GM23338 (cell line): Measurements from ENCODE around the gene PEPD. TPM values are rescaled to one million over a fixed set of nuclear protein-coding genes. Genes with fewer than 3 reads are reported as not detected.

ENCODE experiments used
- ATAC-seq: fragments of 200-7000 bp; cut with Tn5 transposase; 3 replicates; pipeline ENCODE4 v1.9.1; 2020
- DNase-seq: peaks from one replicate; pipeline ENCODE4 v3.0.0-alpha.2; 2015; ENCODE audit warnings: low spot score
- H2AFZ ChIP-seq: fragments of 200-600 bp; sonication (generic); 2 replicates; pipeline ENCODE4 v1.8.0; 2016; ENCODE audit warnings: antibody characterized with exemption, mild to moderate bottlenecking, moderate library complexity
- H3F3A ChIP-seq: fragments of 200-600 bp; sonication (generic); replicated peaks from 2 replicates; pipeline ENCODE4 v1.8.0; 2017; ENCODE audit warnings: antibody characterized with exemption, mixed run types, low read depth
- H3K27ac ChIP-seq: fragments of 200-600 bp; sonication (generic); 2 replicates; pipeline ENCODE4 v1.6.1; 2016; ENCODE audit warnings: low read depth
- H3K27me3 ChIP-seq: fragments of 200-600 bp; sonication (generic); 2 replicates; pipeline ENCODE4 v1.8.0; 2016; ENCODE audit warnings: mild to moderate bottlenecking, mixed run types, moderate library complexity; ENCODE audit not compliant: insufficient read depth
- H3K36me3 ChIP-seq: fragments of 200-600 bp; sonication (generic); 2 replicates; pipeline ENCODE4 v1.8.0; 2016; ENCODE audit warnings: mild to moderate bottlenecking; ENCODE audit not compliant: insufficient read depth
- H3K4me1 ChIP-seq: fragments of 200-600 bp; sonication (generic); 2 replicates; pipeline ENCODE4 v1.8.0; 2016; ENCODE audit warnings: mild to moderate bottlenecking, moderate library complexity; ENCODE audit not compliant: insufficient read depth
- H3K4me2 ChIP-seq: fragments of 200-600 bp; sonication (generic); 2 replicates; pipeline ENCODE4 v1.7.1; 2017; ENCODE audit warnings: mixed run types
- H3K4me3 ChIP-seq: fragments of 200-600 bp; sonication (generic); 2 replicates; pipeline ENCODE4 v1.6.1; 2016; ENCODE audit warnings: mixed run types
- H3K79me2 ChIP-seq: fragments of 200-600 bp; sonication (generic); replicated peaks from 2 replicates; pipeline ENCODE4 v1.8.0; 2017; ENCODE audit warnings: mild to moderate bottlenecking; ENCODE audit not compliant: insufficient read depth
- H3K9me2 ChIP-seq: fragments of 200-600 bp; sonication (generic); 2 replicates; pipeline ENCODE4 v1.8.0; 2017; ENCODE audit not compliant: insufficient read depth
- H4K20me1 ChIP-seq: fragments of 200-600 bp; sonication (generic); replicated peaks from 2 replicates; pipeline ENCODE4 v1.8.0; 2017; ENCODE audit warnings: mild to moderate bottlenecking; ENCODE audit not compliant: insufficient read depth
- H3K27ac Mint-ChIP-seq: 2 replicates; pipeline ENCODE4 v1.8.0; 2020; ENCODE audit warnings: inconsistent platforms, mild to moderate bottlenecking, moderate library complexity, mixed read lengths
- H3K27me3 Mint-ChIP-seq: 3 replicates; pipeline ENCODE4 v1.8.0; 2022; ENCODE audit warnings: low read depth, mild to moderate bottlenecking, moderate library complexity, mixed read lengths, inconsistent platforms; ENCODE audit not compliant: insufficient read depth, poor library complexity
- H3K36me3 Mint-ChIP-seq: 3 replicates; pipeline ENCODE4 v1.8.0; 2021; ENCODE audit warnings: low read depth, mild to moderate bottlenecking, inconsistent platforms, moderate library complexity, mixed read lengths
- H3K4me1 Mint-ChIP-seq: 3 replicates; pipeline ENCODE4 v1.8.0; 2020; ENCODE audit warnings: mild to moderate bottlenecking, inconsistent platforms, mixed read lengths
- H3K4me3 Mint-ChIP-seq: 3 replicates; pipeline ENCODE4 v1.8.0; 2021; ENCODE audit warnings: moderate library complexity, mild to moderate bottlenecking, inconsistent platforms, mixed read lengths
- H3K9me3 Mint-ChIP-seq: 3 replicates; pipeline ENCODE4 v1.8.0; 2020; ENCODE audit warnings: moderate library complexity, mild to moderate bottlenecking, inconsistent platforms, mixed read lengths
- CTCF ChIP-seq, 2 experiments: fragments of 200-600 bp in 1 of 2; sonication (generic) in 1 of 2; conservative IDR thresholded peaks; 2 replicates each; pipeline versions ENCODE4 v1.5.1 to v1.6.1; 2016 to 2017; ENCODE audit warnings: antibody characterized with exemption in 2 of 2, low read depth in 2 of 2, mild to moderate bottlenecking in 2 of 2, moderate library complexity in 1 of 2
- ETS1 ChIP-seq: IDR thresholded peaks from 2 replicates; pipeline ENCODE4 v1.6.1; 2016; ENCODE audit warnings: antibody characterized with exemption
- NANOG ChIP-seq: IDR thresholded peaks from 2 replicates; pipeline ENCODE4 v1.6.1; 2016; ENCODE audit warnings: antibody characterized with exemption, borderline replicate concordance
- REST ChIP-seq: IDR thresholded peaks from one replicate; pipeline ENCODE4 v1.6.1; 2018; ENCODE audit warnings: antibody characterized with exemption; ENCODE audit not compliant: unreplicated experiment
- polyA plus RNA-seq: library from polyadenylated mRNA; unstranded; fragments of >200 nt; fragmentation: Nextera tagmentation; extraction: Ambion mirVana; gene quantifications from 2 replicates; pipeline ENCODE4 v1.2.1, GENCODE V29; 2016
- total RNA-seq: library from RNA; depleted of rRNA; stranded (reverse); fragments of >200 nt; shearing (Covaris generic); gene quantifications from 2 replicates; pipeline ENCODE4 v1.2.3, GENCODE V29; 2014

Gene PEPD
- total and polyA plus RNA-seq, 2 experiments from 2014 or later = 81.7 to 89.2 TPM

GRCh38 chr19:33512021-33512420 lies 9.6 kb downstream of the PEPD start:
- no peaks in the 10 kb centered on the region for H3F3A ChIP-seq
- TF ChIP-seq CTCF (conservative IDR thresholded peaks at IDR 0.05; ENCODE audit: low read depth in 2 of 2) (no peak), REST (no peak), ETS1 (no peak)
- no peaks in the 10 kb centered on the region for H3K27me3 ChIP-seq
- Mint-ChIP-seq H3K27ac (no peak overlapping the region), H3K27me3 (peaks cover 12% of the 10 kb centered on the region), H3K4me3 (no peak overlapping the region), H3K36me3 (peaks cover 3% of the 10 kb centered on the region; the same call in 2 of the 3 replicates), H3K4me1 (peaks cover 41% of the 10 kb centered on the region), H3K9me3 (no peaks in the 10 kb centered on the region)
- H3K27ac ChIP-seq = no peak overlapping the region
- ATAC-seq (no peak), DNase-seq (no peak)
- peaks cover 22% of the 10 kb centered on the region for H3K4me1 ChIP-seq
- H3K4me2 ChIP-seq = no peak overlapping the region
- peaks cover 25% of the 10 kb centered on the region for H3K79me2 ChIP-seq
- H2AFZ ChIP-seq = no peak overlapping the region
- H4K20me1 ChIP-seq = peaks cover 3% of the 10 kb centered on the region; the same call in 1 of the 2 replicates
- H3K36me3 ChIP-seq = no peaks in the 10 kb centered on the region
- H3K4me3 ChIP-seq = no peak overlapping the region
- H3K9me2 ChIP-seq = no peaks in the 10 kb centered on the region

GRCh38 chr19:33511346-33511745 lies 10.2 kb downstream of the PEPD start:
- Histone ChIP-seq H3F3A (no peaks in the 10 kb centered on the region), H3K27ac (no peak overlapping the region), H3K4me1 (peaks cover 22% of the 10 kb centered on the region), H3K27me3 (no peaks in the 10 kb centered on the region), H3K4me3 (no peak overlapping the region), H3K4me2 (no peak overlapping the region), H2AFZ (no peak overlapping the region), H3K79me2 (peaks cover 18% of the 10 kb centered on the region), H4K20me1 (peaks cover 3% of the 10 kb centered on the region; the same call in 1 of the 2 replicates), H3K9me2 (no peaks in the 10 kb centered on the region), H3K36me3 (no peaks in the 10 kb centered on the region)
- DNase-seq = no peak
- no peak for TF ChIP-seq NANOG
- H3K36me3 Mint-ChIP-seq = peaks cover 3% of the 10 kb centered on the region; the same call in 2 of the 3 replicates
- H3K4me3 Mint-ChIP-seq = no peak overlapping the region
- peak; percentile 14; the same call in 1 of the 3 replicates for ATAC-seq
- H3K27ac Mint-ChIP-seq = peak overlapping the region; percentile 8; the same call in 1 of the 2 replicates
- no peaks in the 10 kb centered on the region for H3K9me3 Mint-ChIP-seq
- peaks cover 8% of the 10 kb centered on the region for H3K27me3 Mint-ChIP-seq
- peaks cover 35% of the 10 kb centered on the region for H3K4me1 Mint-ChIP-seq
